RWPE2 (cell line): Measurements from ENCODE around the gene PFKFB1.

Experiments used
- ATAC-seq: fragments of 200-7000 bp; cut with Tn5 transposase; 3 replicates; pipeline ENCODE4 v1.9.1; 2021; ENCODE audit warnings: low read depth
- DNase-seq: peaks from one replicate; pipeline ENCODE4 v3.0.0-alpha.2; 2020; ENCODE audit warnings: low spot score
- H3K27ac ChIP-seq: fragments of 450-650 bp; 2 replicates; pipeline ENCODE4 v1.5.1; 2017; ENCODE audit warnings: mild to moderate bottlenecking; ENCODE audit not compliant: poor library complexity, severe bottlenecking
- H3K27me3 ChIP-seq: fragments of 250-450 bp; sonication (Bioruptor Pico); 2 replicates; pipeline ENCODE4 v1.5.1; 2021; ENCODE audit warnings: mild to moderate bottlenecking, moderate library complexity; ENCODE audit not compliant: insufficient read depth, poor library complexity, severe bottlenecking
- H3K36me3 ChIP-seq: fragments of 250-450 bp; sonication (Bioruptor Pico); 2 replicates; pipeline ENCODE4 v1.5.1; 2020; ENCODE audit warnings: low read depth, mild to moderate bottlenecking, moderate library complexity
- H3K4me1 ChIP-seq: fragments of 250-450 bp; sonication (Bioruptor Pico); 2 replicates; pipeline ENCODE4 v1.5.1; 2021; ENCODE audit warnings: mild to moderate bottlenecking, moderate library complexity; ENCODE audit not compliant: insufficient read depth, poor library complexity, severe bottlenecking
- H3K4me3 ChIP-seq: fragments of 250-450 bp; sonication (Bioruptor Pico); 2 replicates; pipeline ENCODE4 v1.5.1; 2021; ENCODE audit warnings: mild to moderate bottlenecking, moderate library complexity; ENCODE audit not compliant: severe bottlenecking
- H3K9me3 ChIP-seq: fragments of 250-450 bp; sonication (Bioruptor Pico); 2 replicates; pipeline ENCODE4 v1.5.1; 2021; ENCODE audit warnings: mild to moderate bottlenecking, moderate library complexity; ENCODE audit not compliant: severe bottlenecking
- TF ChIP-seq, protein P1 (sequence below): fragments of 450-650 bp; IDR thresholded peaks from one replicate; pipeline ENCODE4 v1.5.1; 2017; ENCODE audit warnings: mild to moderate bottlenecking, moderate library complexity; ENCODE audit not compliant: poor library complexity, severe bottlenecking

The PFKFB1 gene

DNA sequence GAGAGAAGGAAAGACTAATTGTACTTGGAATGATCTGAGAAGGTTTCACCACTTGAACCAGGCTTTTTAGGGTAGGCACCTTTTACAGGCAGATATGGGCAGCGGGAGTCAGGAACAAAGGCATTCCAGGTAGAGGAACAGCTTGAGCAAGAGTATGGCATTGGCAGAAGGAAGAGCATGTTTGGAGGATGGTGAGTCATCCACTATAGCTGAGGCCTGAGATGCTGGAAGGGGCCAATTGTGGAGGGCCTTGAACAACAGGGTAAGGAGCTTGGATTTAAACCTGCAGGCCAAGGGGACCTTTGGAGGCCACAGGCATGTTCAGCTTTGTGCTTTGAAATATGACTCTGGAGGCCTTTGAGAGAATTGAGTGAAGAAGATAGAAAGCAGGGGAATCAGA is 32.2 kb downstream of the PFKFB1 start:
- H3K4me1 ChIP-seq, result no peaks in the 10 kb centered on the region
- no peaks in the 10 kb centered on the region for H3K9me3 ChIP-seq
- TF ChIP-seq, protein P1, sequence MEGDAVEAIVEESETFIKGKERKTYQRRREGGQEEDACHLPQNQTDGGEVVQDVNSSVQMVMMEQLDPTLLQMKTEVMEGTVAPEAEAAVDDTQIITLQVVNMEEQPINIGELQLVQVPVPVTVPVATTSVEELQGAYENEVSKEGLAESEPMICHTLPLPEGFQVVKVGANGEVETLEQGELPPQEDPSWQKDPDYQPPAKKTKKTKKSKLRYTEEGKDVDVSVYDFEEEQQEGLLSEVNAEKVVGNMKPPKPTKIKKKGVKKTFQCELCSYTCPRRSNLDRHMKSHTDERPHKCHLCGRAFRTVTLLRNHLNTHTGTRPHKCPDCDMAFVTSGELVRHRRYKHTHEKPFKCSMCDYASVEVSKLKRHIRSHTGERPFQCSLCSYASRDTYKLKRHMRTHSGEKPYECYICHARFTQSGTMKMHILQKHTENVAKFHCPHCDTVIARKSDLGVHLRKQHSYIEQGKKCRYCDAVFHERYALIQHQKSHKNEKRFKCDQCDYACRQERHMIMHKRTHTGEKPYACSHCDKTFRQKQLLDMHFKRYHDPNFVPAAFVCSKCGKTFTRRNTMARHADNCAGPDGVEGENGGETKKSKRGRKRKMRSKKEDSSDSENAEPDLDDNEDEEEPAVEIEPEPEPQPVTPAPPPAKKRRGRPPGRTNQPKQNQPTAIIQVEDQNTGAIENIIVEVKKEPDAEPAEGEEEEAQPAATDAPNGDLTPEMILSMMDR, result no peak

DNA sequence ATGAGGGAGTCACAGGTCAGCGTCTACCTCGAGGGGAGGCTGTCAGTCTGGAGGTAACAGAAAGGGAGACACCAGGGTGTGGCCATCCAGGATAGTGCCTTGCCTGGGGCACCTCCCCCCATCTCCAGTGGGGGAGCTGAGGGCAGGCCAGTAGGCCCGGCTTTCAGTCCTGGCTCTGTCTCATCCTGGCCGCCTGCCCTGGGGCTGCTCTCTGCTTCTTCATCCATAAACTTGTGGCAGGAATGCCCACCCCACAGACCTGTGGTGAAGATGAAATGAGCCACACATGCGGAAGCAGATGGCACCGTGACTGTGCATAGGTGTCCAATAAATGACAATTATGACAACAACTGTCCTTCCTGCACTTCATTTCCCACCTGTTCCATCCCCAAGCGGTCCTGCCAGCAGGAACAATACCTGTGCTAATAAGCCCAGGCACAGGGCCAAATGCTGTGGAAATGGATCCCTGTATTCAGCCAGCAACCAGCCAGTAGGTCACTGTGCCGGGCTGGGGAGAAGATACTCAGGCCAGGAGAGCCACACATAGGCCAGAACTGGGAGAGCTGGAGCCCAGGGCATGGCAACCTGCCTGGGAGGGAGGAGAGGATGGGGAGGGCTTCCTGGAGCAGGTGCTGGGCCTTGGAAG is 43.1 kb downstream of the PFKFB1 start:
- Histone ChIP-seq H3K4me1 (no peaks in the 10 kb centered on the region), H3K27me3 (no peaks in the 10 kb centered on the region), H3K9me3 (no peaks in the 10 kb centered on the region), H3K36me3 (no peaks in the 10 kb centered on the region), H3K27ac (no peak overlapping the region), H3K4me3 (no peak overlapping the region)
- ATAC-seq (no peak), DNase-seq (no peak)
- TF ChIP-seq, protein P1, result no peak

More for the DNA sequence above, 32.2 kb downstream of the PFKFB1 start:
- no peaks in the 10 kb centered on the region for H3K36me3 ChIP-seq
- no peak for DNase-seq
- no peak overlapping the region for H3K27ac ChIP-seq
- no peak for ATAC-seq
- no peaks in the 10 kb centered on the region for H3K27me3 ChIP-seq
- H3K4me3 ChIP-seq, result no peak overlapping the region

DNA sequence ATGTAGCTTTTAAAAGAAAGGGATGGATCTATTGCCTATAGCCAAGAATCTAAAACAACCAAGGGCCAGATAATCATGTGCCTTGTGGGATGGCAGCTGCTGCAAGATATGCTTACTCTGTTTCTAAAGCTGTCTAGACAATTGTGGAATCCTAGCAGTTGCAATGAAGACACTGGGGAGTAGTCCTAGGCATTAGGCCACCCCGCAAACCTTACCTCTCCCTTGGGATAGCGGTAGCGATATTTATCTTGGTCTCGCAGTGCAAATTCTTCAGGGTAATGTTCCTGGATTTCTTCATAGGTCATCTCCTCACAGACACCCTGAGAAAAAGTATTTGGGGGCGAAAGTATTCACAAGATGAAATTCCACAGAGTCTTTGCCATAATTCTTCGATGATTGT is 48.8 kb downstream of the PFKFB1 start:
- Histone ChIP-seq H3K27ac (no peak overlapping the region), H3K36me3 (no peaks in the 10 kb centered on the region), H3K27me3 (no peaks in the 10 kb centered on the region), H3K4me1 (no peaks in the 10 kb centered on the region), H3K9me3 (no peaks in the 10 kb centered on the region), H3K4me3 (no peak overlapping the region)
- ATAC-seq (no peak), DNase-seq (no peak)
- TF ChIP-seq, protein P1, result no peak

DNA sequence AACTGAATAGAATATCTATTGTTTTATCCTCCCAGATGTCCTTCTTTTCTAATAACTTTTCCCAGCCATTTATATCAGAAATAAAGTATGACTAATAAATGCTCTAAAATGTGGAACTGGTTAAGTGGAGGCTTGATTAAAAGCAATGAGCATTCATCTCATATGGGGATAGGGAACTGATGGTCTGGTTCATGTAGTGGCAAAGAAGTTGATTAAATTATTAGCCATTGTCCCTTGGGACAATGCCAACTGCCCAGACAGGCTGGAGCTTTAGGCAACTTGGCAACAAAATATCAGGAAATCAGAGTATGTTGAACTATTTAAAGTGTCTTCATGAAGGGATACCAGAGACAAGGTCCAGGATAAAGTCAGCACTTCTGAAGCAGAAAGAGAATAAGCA is 49.2 kb downstream of the PFKFB1 start:
- TF ChIP-seq, protein P1, result no peak
- Histone ChIP-seq H3K4me3 (no peak overlapping the region), H3K36me3 (no peaks in the 10 kb centered on the region), H3K9me3 (no peaks in the 10 kb centered on the region), H3K4me1 (no peaks in the 10 kb centered on the region), H3K27me3 (no peaks in the 10 kb centered on the region), H3K27ac (no peak overlapping the region)
- ATAC-seq, result no peak
- DNase-seq, result no peak

DNA sequence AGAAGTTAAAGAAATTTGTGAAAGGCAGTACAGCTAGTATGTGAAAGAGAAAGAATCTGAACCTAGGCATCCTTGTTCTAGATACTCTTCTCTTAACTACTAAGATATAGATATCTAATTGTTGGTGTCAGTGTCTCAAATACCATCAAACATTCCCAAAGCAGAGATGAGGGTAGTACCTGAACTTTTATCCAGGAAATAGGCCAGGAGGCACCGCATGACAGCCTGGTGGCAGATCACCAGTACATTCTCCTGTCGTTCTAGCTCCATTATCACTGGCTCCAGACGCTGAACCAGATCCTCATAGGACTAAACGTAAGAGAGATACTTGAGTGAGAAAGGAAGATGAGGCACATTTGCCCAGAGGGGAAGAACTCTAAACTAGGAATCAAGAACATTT is 56.6 kb downstream of the PFKFB1 start:
- DNase-seq (no peak), ATAC-seq (no peak)
- Histone ChIP-seq H3K27ac (no peak overlapping the region), H3K9me3 (no peaks in the 10 kb centered on the region), H3K36me3 (no peaks in the 10 kb centered on the region), H3K4me1 (no peaks in the 10 kb centered on the region), H3K27me3 (no peaks in the 10 kb centered on the region), H3K4me3 (no peak overlapping the region)
- TF ChIP-seq, protein P1, result no peak
